CD4-positive, alpha-beta T cell (primary cell): Measurements from ENCODE around the gene FAN1. TPM values are rescaled to one million over a fixed set of nuclear protein-coding genes. Genes with fewer than 3 reads are reported as not detected.

Experiments used
- ATAC-seq: fragments of 200-7000 bp; cut with Tn5 transposase; one replicate; pipeline ENCODE4 v1.10.0; 2022; ENCODE audit warnings: mild to moderate bottlenecking; ENCODE audit not compliant: poor library complexity
- CTCF ChIA-PET: fragments of 350-600 bp; sonication (Branson Sonifier 250); formaldehyde crosslinking; loops from one replicate; lab custom pipeline; 2021; ENCODE audit warnings: antibody characterized with exemption, inconsistent platforms; lab: Charles Lee
- POLR2A ChIA-PET: fragments of 350-600 bp; sonication (Branson Sonifier 250); formaldehyde crosslinking; loops from one replicate; lab custom pipeline; 2021; ENCODE audit warnings: antibody characterized with exemption, inconsistent platforms; lab: Charles Lee
- DNase-seq, 14 experiments: peaks; one replicate each; pipeline ENCODE4 v3.0.0-alpha.2; 2013 to 2020; ENCODE audit warnings: mixed read lengths in 2 of 14
- H3K27ac ChIP-seq, 2 donors: one replicate each; pipeline versions ENCODE4 v1.5.1 to v1.7.0; 2013; ENCODE audit warnings: low read length in 2 of 2, low read depth in 1 of 2, mild to moderate bottlenecking in 1 of 2
- H3K27me3 ChIP-seq, 2 experiments: 1 replicate in 1 of 2; 2 replicates in 1 of 2; pipeline versions ENCODE4 v1.6.1 to v1.7.0; 2013; ENCODE audit warnings: low read length in 2 of 2, control low read depth in 1 of 2, mild to moderate bottlenecking in 1 of 2, moderate library complexity in 1 of 2; ENCODE audit not compliant: insufficient read depth in 2 of 2, control insufficient read depth in 1 of 2
- H3K36me3 ChIP-seq: one replicate; pipeline ENCODE4 v1.6.1; 2013; ENCODE audit warnings: low read length, control low read depth; ENCODE audit not compliant: insufficient read depth
- H3K4me1 ChIP-seq: one replicate; pipeline ENCODE4 v1.6.1; 2013; ENCODE audit warnings: low read length, control low read depth; ENCODE audit not compliant: insufficient read depth
- H3K4me3 ChIP-seq: one replicate; pipeline ENCODE4 v1.5.1; 2013; ENCODE audit warnings: mild to moderate bottlenecking, low read length, moderate library complexity
- H3K9me3 ChIP-seq, 2 experiments: 1 replicate in 1 of 2; 2 replicates in 1 of 2; pipeline versions ENCODE4 v1.6.1 to v1.7.0; 2013; ENCODE audit warnings: low read length in 2 of 2, mild to moderate bottlenecking in 2 of 2, control low read depth in 1 of 2, moderate library complexity in 1 of 2; ENCODE audit not compliant: control insufficient read depth in 1 of 2, insufficient read depth in 1 of 2
- H3K27ac Mint-ChIP-seq: one replicate; pipeline ENCODE4 v1.8.0; 2020; ENCODE audit warnings: mixed read lengths
- H3K27me3 Mint-ChIP-seq: one replicate; pipeline ENCODE4 v1.8.0; 2021; ENCODE audit warnings: mixed read lengths
- H3K36me3 Mint-ChIP-seq: one replicate; pipeline ENCODE4 v1.8.0; 2021; ENCODE audit warnings: low read depth, mixed read lengths
- H3K4me1 Mint-ChIP-seq: one replicate; pipeline ENCODE4 v1.8.0; 2021; ENCODE audit warnings: low read depth, mixed read lengths
- H3K4me3 Mint-ChIP-seq: one replicate; pipeline ENCODE4 v1.8.0; 2020; ENCODE audit warnings: mild to moderate bottlenecking, mixed read lengths
- H3K9me3 Mint-ChIP-seq: one replicate; pipeline ENCODE4 v1.8.0; 2020; ENCODE audit warnings: mixed read lengths
- CTCF ChIP-seq: fragments of 200-600 bp; IDR thresholded peaks from one replicate; pipeline ENCODE4 v1.8.0; 2022; ENCODE audit warnings: antibody characterized with exemption, mild to moderate bottlenecking
- intact Hi-C, 2 experiments: fragments of 100-400 bp; cut with DNase I in 1 of 2; cut with micrococcal nuclease in 1 of 2; formaldehyde crosslinking; loops; one replicate each; pipeline versions ENCODE4 v1.15.1 to v1.9.0; 2023 to 2025; cut with DNase I, micrococcal nuclease
- total RNA-seq, 174 experiments: library from RNA in 2 of 174; stranded (reverse) in 2 of 174; gene quantifications; one replicate each; pipeline ENCODE4 v1.2.3 and lab custom pipeline; 2021 to 2026

FAN1 gene
- total RNA-seq, 2 experiments from 2014 or later: 15.3 to 15.9 TPM

GRCh38 chr15:30926161-30926560, 22.4 kb downstream of the FAN1 start:
- Mint-ChIP-seq H3K4me3 (no peak overlapping the region), H3K9me3 (no peaks in the 10 kb centered on the region), H3K4me1 (no peaks in the 10 kb centered on the region), H3K27ac (no peak overlapping the region), H3K36me3 (peaks cover 89% of the 10 kb centered on the region), H3K27me3 (no peaks in the 10 kb centered on the region)
- ATAC-seq (no peak), DNase-seq (no peak)
- H3K4me3 ChIP-seq: no peak overlapping the region
- no peak overlapping the region for H3K27ac ChIP-seq
- TF ChIP-seq CTCF: no peak
- intact Hi-C loops: loop anchor here in 1 of 2 experiments (10.0 kb wide), 1 partner anchor 261 kb away; no protein-coding TSS in a partner anchor
- POLR2A ChIA-PET: no interaction called here
- no peaks in the 10 kb centered on the region for H3K27me3 ChIP-seq
- no peaks in the 10 kb centered on the region for H3K9me3 ChIP-seq
- CTCF ChIA-PET: no interaction called here
- H3K36me3 ChIP-seq: peaks cover 80% of the 10 kb centered on the region
- no peaks in the 10 kb centered on the region for H3K4me1 ChIP-seq

GRCh38 chr15:30927148-30927761, 23.5 kb downstream of the FAN1 start:
- H3K4me3 Mint-ChIP-seq: no peak overlapping the region
- H3K27ac Mint-ChIP-seq: no peak overlapping the region
- no peaks in the 10 kb centered on the region for H3K4me1 Mint-ChIP-seq
- ChIA-PET CTCF (no interaction called here), POLR2A (no interaction called here)
- Histone ChIP-seq H3K4me1 (no peaks in the 10 kb centered on the region), H3K27ac (no peak overlapping the region), H3K27me3 (no peaks in the 10 kb centered on the region), H3K4me3 (no peak overlapping the region), H3K9me3 (no peaks in the 10 kb centered on the region), H3K36me3 (peaks cover 69% of the 10 kb centered on the region)
- no peak for ATAC-seq
- peaks cover 86% of the 10 kb centered on the region for H3K36me3 Mint-ChIP-seq
- intact Hi-C loops: loop anchor here in 1 of 2 experiments (10.0 kb wide), 1 partner anchor 262 kb away; no protein-coding TSS in a partner anchor
- no peaks in the 10 kb centered on the region for H3K9me3 Mint-ChIP-seq
- TF ChIP-seq CTCF: no peak
- no peak for DNase-seq
- H3K27me3 Mint-ChIP-seq: no peaks in the 10 kb centered on the region

- no peaks in the 10 kb centered on the region for H3K9me3 Mint-ChIP-seq
- H3K4me1 Mint-ChIP-seq: peaks cover 2% of the 10 kb centered on the region
- Histone ChIP-seq H3K9me3 (no peaks in the 10 kb centered on the region), H3K4me1 (no peaks in the 10 kb centered on the region), H3K27ac (no peak overlapping the region), H3K4me3 (no peak overlapping the region), H3K27me3 (no peaks in the 10 kb centered on the region), H3K36me3 (peaks cover 61% of the 10 kb centered on the region)
- TF ChIP-seq CTCF: no peak
- POLR2A ChIA-PET: no interaction called here
- H3K36me3 Mint-ChIP-seq: peaks cover 85% of the 10 kb centered on the region
- DNase-seq (no peak), ATAC-seq (no peak)
- CTCF ChIA-PET: no interaction called here
- no peak overlapping the region for H3K4me3 Mint-ChIP-seq
- intact Hi-C loops: loop anchor here in 1 of 2 experiments (10.0 kb wide), 1 partner anchor 263 kb away; no protein-coding TSS in a partner anchor
- H3K27me3 Mint-ChIP-seq: no peaks in the 10 kb centered on the region
- no peak overlapping the region for H3K27ac Mint-ChIP-seq
Measured at GRCh38 chr15:30928076-30928475, 24.4 kb downstream of the FAN1 start.
